Trophoblast cell (in vitro differentiated cells and primary cell): ENCODE results near the gene EFHC2.

Experiments
- DNase-seq, 2 donors: peaks; one replicate each; pipeline ENCODE4 v3.0.0-alpha.2; 2016
- H2AFZ ChIP-seq: 2 replicates; pipeline ENCODE4 v1.6.1; 2013; ENCODE audit warnings: low read length, moderate library complexity, mild to moderate bottlenecking; ENCODE audit not compliant: insufficient read depth, poor library complexity
- H2AK5ac ChIP-seq: 2 replicates; pipeline ENCODE4 v1.6.1; 2013; ENCODE audit warnings: mild to moderate bottlenecking, low read length
- H2BK120ac ChIP-seq: 2 replicates; pipeline ENCODE4 v1.6.1; 2013; ENCODE audit warnings: low read length, mild to moderate bottlenecking, moderate library complexity; ENCODE audit not compliant: insufficient read depth, poor library complexity
- H2BK12ac ChIP-seq: 2 replicates; pipeline ENCODE4 v1.6.1; 2013; ENCODE audit warnings: mild to moderate bottlenecking, low read length, moderate library complexity
- H2BK5ac ChIP-seq: 2 replicates; pipeline ENCODE4 v1.6.1; 2013; ENCODE audit warnings: low read length, low read depth, moderate library complexity, mild to moderate bottlenecking; ENCODE audit not compliant: poor library complexity
- H3K14ac ChIP-seq: 2 replicates; pipeline ENCODE4 v1.6.1; 2013; ENCODE audit warnings: mild to moderate bottlenecking, low read length
- H3K18ac ChIP-seq: 2 replicates; pipeline ENCODE4 v1.6.1; 2013; ENCODE audit warnings: mild to moderate bottlenecking, low read length
- H3K23ac ChIP-seq: 2 replicates; pipeline ENCODE4 v1.6.1; 2013; ENCODE audit warnings: low read length
- H3K27ac ChIP-seq: 2 replicates; pipeline ENCODE4 v1.5.1; 2013; ENCODE audit warnings: low read depth, mild to moderate bottlenecking, inconsistent platforms, low read length, moderate library complexity
- H3K27me3 ChIP-seq: 2 replicates; pipeline ENCODE4 v1.6.1; 2013; ENCODE audit warnings: inconsistent platforms, mild to moderate bottlenecking, low read length, moderate library complexity; ENCODE audit not compliant: insufficient read depth
- H3K36me3 ChIP-seq, 2 experiments: 1 replicate in 1 of 2; 2 replicates in 1 of 2; pipeline ENCODE4 v1.6.1; 2013; ENCODE audit warnings: low read length in 2 of 2, mild to moderate bottlenecking in 2 of 2, moderate library complexity in 1 of 2; ENCODE audit not compliant: insufficient read depth in 2 of 2, control insufficient read depth in 1 of 2
- H3K4ac ChIP-seq: 2 replicates; pipeline ENCODE4 v1.6.1; 2013; ENCODE audit warnings: low read depth, mild to moderate bottlenecking, low read length, moderate library complexity
- H3K4me1 ChIP-seq, 2 experiments: 1 replicate in 1 of 2; 2 replicates in 1 of 2; pipeline ENCODE4 v1.6.1; 2013; ENCODE audit warnings: low read length in 2 of 2, mild to moderate bottlenecking in 2 of 2, moderate library complexity in 1 of 2; ENCODE audit not compliant: insufficient read depth in 2 of 2, control insufficient read depth in 1 of 2
- H3K4me2 ChIP-seq: 2 replicates; pipeline ENCODE4 v1.6.1; 2013; ENCODE audit warnings: inconsistent platforms, mild to moderate bottlenecking, low read length, moderate library complexity
- H3K4me3 ChIP-seq: 2 replicates; pipeline ENCODE4 v1.5.1; 2013; ENCODE audit warnings: mild to moderate bottlenecking, low read depth, low read length, inconsistent platforms
- H3K79me1 ChIP-seq: one replicate; pipeline ENCODE4 v1.6.1; 2013; ENCODE audit warnings: low read length
- H3K79me2 ChIP-seq: 2 replicates; pipeline ENCODE4 v1.6.1; 2013; ENCODE audit warnings: low read length, mild to moderate bottlenecking; ENCODE audit not compliant: control insufficient read depth, insufficient read depth, poor library complexity
- H3K9ac ChIP-seq: 2 replicates; pipeline ENCODE4 v1.6.1; 2013; ENCODE audit warnings: mild to moderate bottlenecking, low read length
- H3K9me3 ChIP-seq: 2 replicates; pipeline ENCODE4 v1.6.1; 2013; ENCODE audit warnings: low read depth, mild to moderate bottlenecking, control low read depth, inconsistent platforms, low read length; ENCODE audit not compliant: insufficient read depth
- H4K12ac ChIP-seq: 2 replicates; pipeline ENCODE4 v1.6.1; 2013; ENCODE audit warnings: low read depth, mild to moderate bottlenecking, low read length, moderate library complexity
- H4K8ac ChIP-seq: 2 replicates; pipeline ENCODE4 v1.6.1; 2013; ENCODE audit warnings: low read depth, mild to moderate bottlenecking, low read length, moderate library complexity
- H4K91ac ChIP-seq: one replicate; pipeline ENCODE4 v1.6.1; 2013; ENCODE audit warnings: low read depth, mild to moderate bottlenecking, low read length, moderate library complexity
- WGBS: extraction: QIAGEN DNeasy Blood & Tissue Kit; methylation state at CpG from one replicate; pipeline ENCODE4 v1.1.7; 2013; ENCODE audit warnings: missing lambda C conversion rate; ENCODE audit not compliant: insufficient read length, insufficient coverage; ENCODE audit errors: extremely low coverage; 5-methylcytosine and 5-hydroxymethylcytosine counted together

EFHC2 gene

DNA sequence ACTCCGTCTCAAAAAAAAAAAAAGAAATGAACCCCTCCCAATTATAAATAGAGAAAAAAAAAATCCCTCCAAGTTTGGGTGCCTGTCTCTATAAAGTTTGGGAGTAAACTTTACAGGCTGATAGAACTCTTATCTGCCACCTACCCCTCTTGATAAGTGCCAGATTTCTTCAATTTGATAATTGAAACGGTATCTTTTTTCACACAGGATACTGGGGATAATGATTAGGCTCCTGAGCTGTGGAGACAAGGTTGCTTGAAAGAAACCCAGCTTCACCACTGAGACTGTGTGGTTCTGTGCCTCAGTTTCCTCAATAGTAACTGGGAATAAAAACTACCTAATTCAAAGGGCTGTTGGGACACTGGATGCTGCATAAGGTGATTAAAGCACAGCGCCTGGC lies 606 bp downstream of the EFHC2 start:
- no peak overlapping the region for H2BK120ac ChIP-seq
- no peaks in the 10 kb centered on the region for H3K27me3 ChIP-seq
- H3K9me3 ChIP-seq, result no peaks in the 10 kb centered on the region
- no peaks in the 10 kb centered on the region for H3K79me2 ChIP-seq
- no peak overlapping the region for H3K18ac ChIP-seq
- DNase-seq, result no peak
- H4K12ac ChIP-seq, result no peak overlapping the region
- H4K91ac ChIP-seq, result no peak overlapping the region
- H4K8ac ChIP-seq, result no peak overlapping the region
- H3K36me3 ChIP-seq, result no peaks in the 10 kb centered on the region
- no CpG with 5 or more reads among the region's 3 CpGs for WGBS
- peak overlapping the region; percentile 73 for H3K4me2 ChIP-seq
- peaks cover 1% of the 10 kb centered on the region for H3K79me1 ChIP-seq
- H3K4me1 ChIP-seq, result no peaks in the 10 kb centered on the region
- no peak overlapping the region for H2AFZ ChIP-seq
- no peak overlapping the region for H3K4me3 ChIP-seq
- H3K27ac ChIP-seq, result no peak overlapping the region
- H2AK5ac ChIP-seq, result no peak overlapping the region
- H2BK12ac ChIP-seq, result no peak overlapping the region
- no peak overlapping the region for H3K23ac ChIP-seq
- H2BK5ac ChIP-seq, result no peak overlapping the region
- no peak overlapping the region for H3K4ac ChIP-seq
- no peak overlapping the region for H3K9ac ChIP-seq
- H3K14ac ChIP-seq, result no peak overlapping the region

DNA sequence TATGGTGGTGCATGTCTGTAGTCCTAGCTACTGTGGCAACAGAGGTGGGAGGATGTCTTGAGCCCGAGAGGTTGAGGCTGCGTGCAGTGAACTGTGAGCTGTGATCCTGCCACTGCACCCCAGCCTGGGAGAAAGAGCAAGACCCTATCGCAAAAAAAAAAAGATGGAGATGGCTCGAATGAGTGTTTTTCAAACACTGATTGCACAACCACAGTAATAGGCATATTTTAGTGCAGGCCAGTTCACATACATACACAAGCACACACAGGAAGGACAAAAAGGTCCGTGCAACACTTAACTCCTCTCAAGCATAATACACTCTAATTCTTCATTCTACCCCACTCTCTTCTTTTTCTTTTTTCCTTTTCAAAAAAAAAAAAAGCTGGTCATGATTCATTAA lies 5.1 kb downstream of the EFHC2 start:
- Histone ChIP-seq H3K9ac (no peak overlapping the region), H4K12ac (no peak overlapping the region), H4K91ac (no peak overlapping the region), H3K23ac (no peak overlapping the region), H3K79me1 (peaks cover 1% of the 10 kb centered on the region), H3K4ac (no peak overlapping the region), H3K4me2 (no peak overlapping the region), H3K4me3 (no peak overlapping the region), H3K18ac (no peak overlapping the region), H2AFZ (no peak overlapping the region), H3K79me2 (no peaks in the 10 kb centered on the region), H2BK12ac (no peak overlapping the region), H2BK120ac (no peak overlapping the region), H3K36me3 (no peaks in the 10 kb centered on the region), H3K9me3 (no peaks in the 10 kb centered on the region), H4K8ac (no peak overlapping the region), H3K27me3 (no peaks in the 10 kb centered on the region), H2AK5ac (no peak overlapping the region), H2BK5ac (no peak overlapping the region), H3K4me1 (no peaks in the 10 kb centered on the region), H3K14ac (no peak overlapping the region), H3K27ac (no peak overlapping the region)
- no CpG with 5 or more reads among the region's 5 CpGs for WGBS
- DNase-seq, result no peak

DNA sequence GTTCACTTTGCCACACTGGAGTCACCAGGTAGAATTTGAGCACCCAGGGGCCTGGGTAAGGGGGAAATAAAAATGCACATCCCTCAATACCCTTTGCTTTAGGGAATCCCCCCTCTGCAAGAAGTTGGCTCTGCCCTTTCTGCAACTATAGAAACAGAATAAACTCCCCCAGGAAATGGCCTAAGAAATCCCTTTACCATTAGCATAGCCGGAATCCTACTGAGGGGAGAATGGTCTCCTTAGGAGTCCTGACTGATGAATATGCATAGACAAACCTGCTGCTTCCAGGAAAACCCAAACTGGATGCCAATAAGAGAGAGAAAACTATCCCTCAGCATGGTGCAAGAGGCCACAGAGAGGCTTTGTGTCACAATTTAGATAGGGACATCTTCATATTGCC lies 11.0 kb downstream of the EFHC2 start:
- Histone ChIP-seq H3K4ac (no peak overlapping the region), H2BK120ac (no peak overlapping the region), H3K4me2 (no peak overlapping the region), H3K79me1 (no peaks in the 10 kb centered on the region), H4K8ac (no peak overlapping the region), H3K23ac (no peak overlapping the region), H2AK5ac (no peak overlapping the region), H3K79me2 (no peaks in the 10 kb centered on the region), H2BK12ac (no peak overlapping the region), H3K4me3 (no peak overlapping the region), H3K18ac (no peak overlapping the region), H4K91ac (no peak overlapping the region), H3K27me3 (no peaks in the 10 kb centered on the region), H3K9ac (no peak overlapping the region), H2BK5ac (no peak overlapping the region), H3K27ac (no peak overlapping the region), H3K9me3 (no peaks in the 10 kb centered on the region), H3K36me3 (no peaks in the 10 kb centered on the region), H4K12ac (no peak overlapping the region), H2AFZ (no peak overlapping the region), H3K4me1 (no peaks in the 10 kb centered on the region), H3K14ac (no peak overlapping the region)
- DNase-seq, result no peak
- WGBS, result no CpG with 5 or more reads among the region's 1 CpG

DNA sequence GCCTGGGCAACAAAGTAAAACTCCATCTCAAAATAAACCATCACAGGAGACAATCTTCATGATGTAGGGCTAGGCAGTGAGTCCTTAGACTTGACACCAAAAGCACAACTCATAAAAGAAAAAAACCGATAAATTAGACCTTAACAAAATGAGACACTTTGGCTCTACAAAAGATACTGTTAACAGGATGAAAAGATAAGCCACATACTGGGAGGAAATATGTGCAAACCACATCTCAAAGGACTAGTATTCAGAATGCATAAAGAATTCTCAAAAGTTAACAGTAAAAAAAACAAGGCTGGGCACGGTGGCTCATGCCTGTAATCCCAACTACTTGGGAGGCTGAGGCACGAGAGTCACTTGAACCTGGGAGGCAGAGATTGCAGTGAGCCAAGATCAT lies 13.2 kb downstream of the EFHC2 start:
- H3K18ac ChIP-seq, result no peak overlapping the region
- H3K14ac ChIP-seq, result no peak overlapping the region
- no peak overlapping the region for H3K4me3 ChIP-seq
- no peak overlapping the region for H2BK12ac ChIP-seq
- no peaks in the 10 kb centered on the region for H3K4me1 ChIP-seq
- no peak overlapping the region for H2BK120ac ChIP-seq
- H3K79me1 ChIP-seq, result no peaks in the 10 kb centered on the region
- H2BK5ac ChIP-seq, result no peak overlapping the region
- no peaks in the 10 kb centered on the region for H3K79me2 ChIP-seq
- H3K23ac ChIP-seq, result no peak overlapping the region
- no peak overlapping the region for H4K8ac ChIP-seq
- H3K27me3 ChIP-seq, result no peaks in the 10 kb centered on the region
- H3K9ac ChIP-seq, result no peak overlapping the region
- peak in 1 of 2 donors; percentile 24 for DNase-seq
- H3K4ac ChIP-seq, result no peak overlapping the region
- no peak overlapping the region for H4K12ac ChIP-seq
- H3K9me3 ChIP-seq, result no peaks in the 10 kb centered on the region
- H4K91ac ChIP-seq, result no peak overlapping the region
- H3K27ac ChIP-seq, result no peak overlapping the region
- H3K4me2 ChIP-seq, result no peak overlapping the region
- WGBS, result no CpG with 5 or more reads among the region's 3 CpGs
- H2AK5ac ChIP-seq, result no peak overlapping the region
- no peaks in the 10 kb centered on the region for H3K36me3 ChIP-seq
- no peak overlapping the region for H2AFZ ChIP-seq
